GM19240 (cell line): ENCODE results near the gene MAD1L1.

Experiments
- DNase-seq: peaks from one replicate; pipeline ENCODE4 v3.0.0; 2011; ENCODE audit warnings: low spot score; ENCODE audit not compliant: insufficient read length

The MAD1L1 gene

DNA sequence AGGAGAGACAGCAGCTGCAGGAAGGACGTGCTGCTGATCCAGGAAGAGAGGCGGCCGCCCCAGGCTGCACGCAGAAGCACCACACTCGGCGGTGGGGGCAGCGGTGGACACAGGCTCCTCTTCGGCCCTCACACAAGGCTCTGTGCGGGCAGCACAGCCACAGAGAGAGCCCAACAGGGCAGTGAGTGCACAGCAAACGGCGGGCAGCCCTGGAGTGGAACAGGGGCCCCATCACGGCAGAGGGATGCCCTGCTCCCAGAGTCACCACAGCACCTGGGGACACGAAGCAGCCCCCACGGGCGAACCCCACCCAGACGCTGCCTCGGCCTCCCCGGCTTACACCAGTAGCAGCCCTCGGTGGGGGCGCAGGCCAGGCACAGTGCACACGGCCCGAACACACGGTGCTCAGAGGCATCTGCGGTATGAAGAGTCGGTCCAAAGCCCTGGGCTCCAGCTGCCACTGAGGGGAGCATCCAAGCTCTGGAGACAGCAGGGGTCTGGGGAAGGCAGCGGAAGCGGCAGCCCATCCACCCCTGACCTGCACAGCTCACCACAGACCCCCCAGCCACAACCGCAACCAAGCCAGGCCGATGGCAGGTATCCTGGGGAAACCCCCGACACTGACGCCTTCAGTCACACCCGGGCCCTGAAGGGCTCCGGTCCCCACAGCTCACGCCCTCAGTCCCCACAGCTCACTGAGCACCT is 26.1 kb upstream of the MAD1L1 start:
- peak; percentile 90 for DNase-seq

DNA sequence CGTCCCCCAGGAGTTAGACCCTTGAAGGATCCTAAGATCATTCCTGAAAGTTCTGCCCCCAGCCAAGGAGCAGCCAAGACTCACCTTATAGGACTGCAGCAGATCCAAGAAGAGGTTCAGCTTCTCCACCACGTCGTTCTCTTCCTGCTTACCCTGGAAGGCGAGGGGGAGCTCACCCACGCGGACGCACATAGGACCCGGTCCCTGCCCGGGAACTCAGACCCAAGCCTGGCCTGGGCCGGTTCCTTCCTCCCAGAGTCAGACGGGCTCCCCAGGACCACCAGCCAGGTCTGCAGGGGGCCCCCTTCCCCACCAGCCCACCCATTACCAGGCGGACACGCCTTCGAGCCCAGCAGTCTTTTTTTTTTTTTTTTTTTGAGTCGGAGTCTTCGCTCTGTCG is 24.9 kb upstream of the MAD1L1 start:
- DNase-seq = no peak

DNA sequence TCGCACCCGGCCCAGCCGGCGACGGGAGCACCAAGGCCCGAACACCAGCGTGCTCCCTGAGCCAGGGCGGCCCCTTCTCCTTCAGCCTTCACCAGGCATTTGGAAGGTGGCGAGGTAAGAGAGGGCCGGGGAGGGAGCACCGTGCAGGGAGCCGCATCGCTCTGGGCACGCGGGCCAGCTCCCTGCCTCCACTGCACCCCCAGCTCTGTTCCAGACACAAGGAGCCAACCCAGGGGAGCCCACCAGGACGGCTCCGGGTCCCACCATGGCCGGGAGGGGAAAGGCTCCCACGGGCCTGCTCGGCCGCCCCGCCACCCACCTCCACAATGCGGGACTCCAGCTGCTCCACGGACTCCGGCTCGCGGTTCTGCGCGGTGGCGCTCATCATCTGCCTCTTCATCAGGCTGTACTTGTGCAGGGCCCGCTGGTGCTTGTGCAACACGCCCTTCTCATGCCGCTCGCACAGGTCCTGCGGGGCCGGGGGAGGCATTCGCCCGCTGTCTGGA is 24.4 kb upstream of the MAD1L1 start:
- no peak for DNase-seq

DNA sequence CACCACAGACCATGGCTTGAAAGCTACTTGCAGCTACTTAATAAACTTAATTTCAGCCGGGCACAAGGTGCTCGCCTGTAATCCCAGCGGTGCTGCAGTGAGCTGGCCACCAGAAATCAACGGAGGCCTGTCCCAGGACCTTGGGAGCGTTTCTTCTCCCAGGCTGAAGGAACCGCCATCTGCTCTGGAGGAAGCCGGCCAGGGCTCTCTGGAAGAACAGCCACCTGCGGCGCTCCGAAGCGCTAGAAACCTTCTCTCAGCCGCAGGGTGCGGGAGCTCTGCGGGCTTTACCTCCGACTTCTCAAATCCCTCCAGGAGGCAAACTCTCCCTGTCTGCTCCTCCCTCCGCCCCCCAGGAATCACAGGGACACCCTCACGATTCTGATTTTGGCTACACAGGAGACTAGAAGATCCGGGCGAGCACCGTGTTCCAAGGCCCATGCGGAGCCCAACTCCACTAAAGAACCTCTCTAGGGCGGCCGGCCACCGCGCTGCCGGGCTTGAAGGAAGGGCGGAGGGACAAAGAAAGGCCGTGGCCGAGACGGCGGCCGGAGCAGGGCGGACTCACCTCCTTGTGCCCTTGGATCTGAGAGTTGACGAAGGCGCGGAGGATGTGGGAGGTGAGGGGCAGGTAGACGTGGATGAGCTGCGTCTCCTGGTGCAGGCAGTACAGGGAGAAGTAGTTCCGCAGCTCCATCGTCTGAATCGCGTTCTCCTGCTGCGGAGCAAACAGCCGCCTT is 23.7 kb upstream of the MAD1L1 start:
- no peak for DNase-seq

DNA sequence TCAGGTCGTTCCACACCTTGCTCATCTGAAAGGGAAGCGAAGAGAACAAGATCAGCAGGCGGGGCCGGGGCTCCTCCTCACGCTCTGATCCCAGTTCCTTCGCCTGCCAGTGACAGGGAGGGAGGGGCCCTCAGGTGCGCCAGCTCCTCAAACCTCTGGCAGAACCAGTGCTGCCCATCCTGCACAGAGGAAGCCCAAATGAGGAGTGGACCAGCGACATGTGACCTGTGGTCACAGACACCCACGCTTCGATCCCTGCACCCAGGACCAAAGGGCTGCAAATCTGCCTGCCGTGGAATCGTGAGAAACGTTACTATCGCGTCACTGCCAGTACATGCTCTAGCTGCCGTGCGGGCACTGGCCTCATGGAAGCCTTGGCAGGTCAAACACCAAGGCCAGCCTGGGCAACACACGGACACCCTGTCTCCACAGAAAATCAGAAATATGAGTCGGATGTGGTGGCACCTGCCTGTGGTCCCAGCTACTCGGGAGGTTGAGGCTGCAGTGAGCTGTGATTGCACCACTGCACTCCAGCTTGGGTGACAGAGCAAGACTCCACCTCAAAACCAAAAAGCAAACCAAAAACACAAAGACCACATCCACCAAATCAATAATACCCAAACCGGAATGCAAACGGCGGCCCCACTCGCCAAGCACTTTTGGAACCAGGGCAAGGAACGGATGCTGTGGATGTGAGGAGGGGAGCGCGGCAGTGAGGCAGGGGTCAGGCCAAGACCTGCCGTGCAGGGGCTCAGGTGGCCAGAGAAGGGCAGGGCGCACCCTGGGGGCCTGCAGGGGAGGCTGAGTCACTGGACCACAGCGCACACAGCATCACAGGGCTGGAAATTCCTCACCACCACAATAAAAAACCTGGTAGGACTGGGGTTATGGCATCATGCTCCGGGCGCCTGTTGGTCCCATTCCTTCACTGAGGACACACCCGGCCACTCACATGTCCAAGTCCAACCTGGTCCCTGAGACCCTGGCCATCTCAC is 22.7 kb upstream of the MAD1L1 start:
- DNase-seq = no peak

DNA sequence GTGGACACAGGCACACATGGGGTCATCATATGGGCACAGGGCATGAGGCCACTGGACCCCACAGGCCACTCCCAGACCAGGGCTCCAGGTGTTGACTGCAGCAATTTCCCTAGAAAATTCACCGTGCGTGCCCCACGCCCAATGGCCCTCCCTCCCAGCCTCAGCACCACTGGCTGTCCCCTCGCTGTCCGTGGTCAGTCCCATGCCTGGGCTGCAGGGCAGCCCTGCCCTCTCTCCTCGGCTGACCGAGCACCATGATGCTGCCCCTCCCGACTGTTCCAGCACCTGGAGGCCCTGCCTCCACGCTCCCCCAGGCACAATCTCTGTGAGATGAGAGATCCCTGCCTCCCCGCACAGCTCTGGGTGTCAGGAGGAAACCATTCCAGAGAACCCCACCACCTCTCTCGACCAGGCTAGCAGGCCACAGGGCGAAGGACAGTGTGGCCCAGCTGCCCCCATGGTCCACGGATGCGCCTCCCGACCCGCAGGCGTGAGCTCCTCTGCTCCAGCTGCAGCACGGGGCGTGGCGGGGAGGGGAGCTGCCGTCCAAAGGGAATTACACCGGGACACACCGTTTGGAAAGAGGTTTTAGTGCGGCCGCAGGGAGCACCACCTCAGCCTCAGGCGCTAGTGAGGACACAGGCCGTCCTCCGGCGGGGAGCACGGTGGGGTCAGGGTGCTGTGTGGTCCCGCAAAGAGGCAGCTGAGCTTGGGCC is 21.8 kb upstream of the MAD1L1 start:
- DNase-seq = no peak

DNA sequence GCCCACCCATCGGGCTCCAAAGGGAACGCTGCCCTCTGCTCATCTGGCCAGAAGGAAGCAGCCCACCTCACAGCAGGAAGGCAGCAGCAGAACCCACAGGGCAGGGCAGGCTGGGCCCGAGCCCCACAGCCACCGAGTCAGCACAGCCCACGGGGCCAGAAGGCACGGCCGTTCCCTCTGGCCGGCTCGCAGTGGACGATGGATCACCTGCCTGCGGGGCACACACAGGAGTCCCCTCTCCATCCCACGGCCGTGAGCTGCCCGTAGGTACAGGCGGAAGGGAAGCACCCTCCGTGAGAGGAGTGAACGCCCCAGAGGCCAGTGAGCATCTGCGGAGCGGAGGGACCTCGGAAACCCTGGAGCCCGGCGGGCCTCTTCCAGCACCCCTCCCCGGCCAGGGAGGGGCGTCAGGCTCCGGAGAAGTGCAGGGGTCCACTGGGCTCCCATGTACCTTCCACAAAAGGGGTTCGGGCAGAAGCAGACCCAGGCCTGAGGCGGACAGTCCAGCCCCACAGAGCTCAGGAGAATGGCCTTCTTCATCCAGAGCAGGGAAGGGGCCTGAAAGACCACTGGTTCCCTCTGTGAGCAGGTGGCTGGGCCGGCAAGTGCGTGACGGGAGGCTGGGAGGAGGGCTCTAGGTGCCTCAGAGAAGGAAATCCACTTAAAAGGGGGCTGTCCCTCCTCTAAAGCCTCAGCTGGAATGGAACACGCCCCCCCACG is 20.9 kb upstream of the MAD1L1 start:
- no peak for DNase-seq

DNA sequence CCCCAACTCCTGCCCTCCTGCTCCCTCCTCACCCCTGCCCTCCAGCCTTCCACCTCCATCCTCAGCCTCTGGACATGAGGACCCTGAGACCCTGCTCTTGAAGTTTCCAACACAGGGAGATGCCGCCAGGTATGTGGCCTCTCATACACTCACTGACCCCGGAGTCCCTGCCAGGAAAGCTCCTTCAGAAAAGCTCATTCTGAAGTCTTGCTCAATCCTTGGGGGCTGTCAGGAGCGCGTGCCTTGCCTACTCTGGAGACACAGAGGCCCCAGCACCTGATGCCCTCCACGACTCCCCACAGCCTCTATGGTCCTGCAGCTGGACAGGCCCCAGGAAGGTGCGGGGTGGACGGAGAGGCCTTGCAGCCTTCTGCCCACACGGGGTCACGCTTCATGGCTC is 20.3 kb upstream of the MAD1L1 start:
- no peak for DNase-seq

DNA sequence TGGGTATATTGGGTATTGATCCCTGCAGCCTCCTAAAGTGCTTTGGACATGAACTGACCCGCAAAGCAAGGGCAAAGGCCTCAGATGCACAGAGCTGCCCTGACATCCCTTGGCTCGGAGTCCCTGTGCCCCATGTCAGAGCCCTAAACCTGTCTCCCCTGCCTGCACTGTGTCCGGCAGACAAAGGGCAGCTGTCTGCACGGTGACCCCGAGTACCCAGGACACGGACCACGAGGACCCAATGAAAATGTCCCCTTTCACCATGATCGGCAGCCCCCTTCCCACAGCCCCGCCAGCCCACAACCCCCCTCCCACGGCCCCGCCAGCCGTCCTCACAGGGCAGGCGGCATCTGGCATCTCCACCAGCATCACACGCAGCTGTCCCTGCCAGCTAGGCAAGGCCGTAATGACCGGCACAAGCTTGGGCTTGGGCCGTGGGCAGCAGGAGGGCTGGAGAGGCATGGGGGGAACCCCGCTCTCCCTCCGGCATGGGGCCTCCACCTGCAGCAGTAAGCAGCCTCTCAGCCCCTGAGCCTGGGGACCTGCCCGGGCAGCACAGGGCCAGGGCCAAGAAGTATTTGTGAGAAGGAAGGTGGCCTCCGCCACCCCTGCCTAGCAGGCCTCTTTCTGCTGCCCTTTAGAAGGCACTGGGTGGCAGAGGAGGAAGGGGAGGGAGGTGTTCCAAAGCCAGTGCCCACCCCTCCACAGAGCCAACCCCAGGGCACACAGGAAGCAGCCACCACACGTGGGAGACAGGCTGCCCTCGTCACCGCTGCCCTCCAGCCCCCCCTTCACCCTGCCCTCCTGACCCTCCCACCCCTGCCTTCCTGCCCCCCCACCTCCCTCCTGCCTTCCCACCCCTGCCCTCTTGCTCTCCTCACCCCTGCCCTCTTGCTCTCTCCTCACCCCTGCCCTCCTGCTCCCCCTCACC is 19.4 kb upstream of the MAD1L1 start:
- no peak for DNase-seq

DNA sequence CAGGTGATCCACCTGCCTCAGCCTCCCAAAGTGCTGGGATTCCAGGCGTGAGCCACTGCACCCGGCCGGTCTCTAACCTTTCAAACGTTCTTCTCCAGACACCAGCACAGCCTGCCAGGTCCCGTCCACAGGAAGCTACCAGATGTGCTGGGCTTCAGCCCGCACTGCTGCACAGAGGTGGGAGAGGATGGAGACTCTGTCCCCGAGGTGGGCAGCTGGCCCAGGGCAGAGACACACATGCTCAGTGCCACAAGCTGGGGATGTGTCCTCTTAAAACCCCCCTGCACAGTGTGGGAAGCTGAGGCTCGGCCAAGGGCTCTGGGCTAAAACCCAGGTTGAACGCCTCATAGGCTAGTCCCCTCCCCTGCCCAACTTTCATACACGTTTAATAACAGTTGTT is 18.6 kb upstream of the MAD1L1 start:
- no peak for DNase-seq

DNA sequence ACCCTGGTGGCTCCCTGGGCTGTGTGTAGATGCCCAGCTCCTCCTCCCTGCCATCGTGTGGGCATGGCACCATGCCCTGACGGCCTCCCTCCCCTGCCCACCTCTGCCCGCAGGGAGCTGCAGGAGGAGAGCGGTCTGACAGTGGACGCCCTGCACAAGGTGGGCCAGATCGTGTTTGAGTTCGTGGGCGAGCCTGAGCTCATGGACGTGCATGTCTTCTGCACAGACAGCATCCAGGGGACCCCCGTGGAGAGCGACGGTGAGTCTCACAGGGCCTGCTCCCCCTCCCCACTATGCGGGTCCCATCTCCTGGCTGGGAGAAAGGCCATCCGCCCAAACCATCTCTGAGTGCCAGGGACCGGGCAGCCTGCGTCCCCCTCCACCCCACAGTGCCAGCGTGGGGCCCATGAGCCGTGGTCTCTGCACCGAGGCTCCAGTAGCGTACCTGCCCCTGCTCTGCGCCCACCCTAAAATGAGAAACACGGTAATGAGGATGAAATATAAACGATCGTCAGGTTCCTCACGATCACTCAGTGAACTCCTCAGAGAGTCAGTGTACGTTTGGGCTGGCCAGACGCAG is 17.1 kb upstream of the MAD1L1 start:
- DNase-seq = no peak

DNA sequence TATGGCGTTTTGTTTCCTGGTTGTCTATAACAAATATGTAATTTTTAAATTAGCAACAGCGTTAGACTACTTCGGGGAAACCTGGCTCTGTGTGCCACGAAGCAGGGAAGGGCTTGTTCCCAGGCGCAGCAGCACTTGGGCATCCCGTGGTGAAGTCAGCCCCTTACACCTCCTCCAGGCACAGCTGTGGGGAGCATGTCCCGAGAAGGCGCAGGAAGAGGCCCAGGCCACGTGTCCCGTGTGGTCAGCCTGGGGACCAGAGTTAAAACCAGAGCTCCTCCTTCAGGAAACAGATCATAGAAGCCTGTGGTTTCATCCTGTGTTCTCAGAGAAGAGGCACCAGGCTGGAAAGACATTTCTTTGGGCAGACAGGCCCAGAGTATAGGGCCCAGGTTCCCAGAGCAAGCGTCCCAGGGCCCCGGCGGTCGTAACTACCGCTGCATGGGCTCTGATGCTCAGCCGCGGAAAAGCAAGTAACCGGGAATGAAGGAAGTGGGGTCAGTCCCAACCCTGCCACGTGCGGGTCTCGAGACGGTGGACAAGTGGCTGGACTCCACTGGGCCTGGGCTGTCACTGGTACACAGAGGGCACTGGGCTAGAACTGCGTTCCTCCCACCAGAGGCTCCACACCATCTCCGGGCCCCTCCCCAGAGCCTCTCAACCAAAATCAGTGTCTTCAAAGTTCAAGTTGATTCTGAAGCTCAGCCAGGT is 16.4 kb upstream of the MAD1L1 start:
- peak; percentile 41 for DNase-seq

DNA sequence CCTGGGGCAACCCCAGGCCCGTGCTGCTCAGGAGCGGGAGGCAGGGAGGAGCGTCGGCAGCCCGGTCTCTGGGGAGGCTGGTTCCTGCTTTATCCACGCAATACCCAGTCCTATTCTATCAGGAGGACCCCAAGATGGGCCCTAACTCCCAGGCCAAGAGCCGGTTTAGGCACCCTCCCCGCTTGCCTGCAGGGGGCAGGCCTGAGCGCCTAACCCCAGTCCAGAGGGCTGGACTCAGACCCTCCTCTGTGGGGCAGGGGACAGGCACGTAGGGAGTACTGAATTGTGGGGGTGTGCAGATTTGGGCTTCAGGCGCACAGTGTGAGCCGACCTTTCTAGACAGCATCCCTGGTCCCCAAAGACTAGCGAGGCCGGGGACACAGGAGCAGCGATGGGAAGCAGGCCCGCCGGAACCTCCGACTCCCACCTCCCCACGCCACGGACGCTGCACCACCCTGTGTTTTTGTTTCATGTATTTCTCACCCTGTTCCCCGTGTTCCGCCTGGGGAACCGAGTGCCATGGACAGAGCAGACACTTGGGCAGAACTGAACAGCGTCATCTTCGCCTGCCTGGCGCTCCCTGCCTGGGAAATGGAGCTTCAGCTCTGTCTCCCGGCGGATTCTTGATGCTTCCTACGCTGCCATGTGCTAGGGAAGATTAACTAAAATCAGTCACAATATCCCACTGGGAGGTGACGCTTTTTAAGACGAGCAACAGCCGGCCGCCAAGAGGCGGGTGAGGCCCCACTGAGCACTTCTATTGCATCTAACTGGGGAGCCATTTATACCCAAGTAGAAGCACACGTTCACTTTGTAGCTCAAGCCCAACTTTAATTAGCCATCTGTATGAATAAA is 14.6 kb upstream of the MAD1L1 start:
- DNase-seq = no peak

DNA sequence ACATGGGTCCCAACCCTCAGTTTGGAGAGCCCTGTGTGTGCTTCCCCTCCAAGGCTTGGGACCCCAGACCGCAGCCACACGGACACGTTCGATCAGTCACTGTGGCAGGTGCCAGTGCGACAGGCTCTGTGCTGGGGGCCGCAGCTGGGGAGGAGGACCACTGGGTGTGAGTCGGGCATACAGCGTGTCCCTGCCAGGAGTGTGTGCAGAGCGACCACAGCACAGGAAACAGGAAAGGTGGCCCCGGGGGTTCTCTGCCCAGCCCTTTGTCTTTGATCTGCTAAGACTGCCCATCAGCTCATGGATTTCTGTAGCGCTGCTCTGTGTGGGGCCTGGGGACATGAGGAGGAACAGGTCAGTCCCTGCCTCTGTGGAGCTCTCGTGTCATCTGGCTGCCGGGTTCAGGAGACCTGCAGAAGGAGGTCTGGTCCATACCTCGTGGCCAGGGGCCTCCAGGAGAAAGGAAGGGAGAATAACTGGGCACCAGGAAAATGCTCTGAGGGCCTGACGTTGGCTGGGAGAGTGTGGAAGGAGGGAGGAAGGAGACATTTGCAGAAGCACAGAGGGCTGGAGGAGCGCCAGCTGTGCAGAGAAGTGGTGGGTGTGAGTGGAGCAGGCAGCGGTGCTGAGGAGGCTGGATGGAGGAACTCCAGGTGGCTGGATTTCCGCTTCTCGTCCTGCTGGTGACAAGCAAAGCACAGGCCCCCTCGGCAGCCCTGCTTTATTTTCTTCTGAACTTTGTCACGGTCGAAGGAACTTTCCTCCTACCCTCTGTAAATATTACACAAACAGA is 13.3 kb upstream of the MAD1L1 start:
- no peak for DNase-seq

DNA sequence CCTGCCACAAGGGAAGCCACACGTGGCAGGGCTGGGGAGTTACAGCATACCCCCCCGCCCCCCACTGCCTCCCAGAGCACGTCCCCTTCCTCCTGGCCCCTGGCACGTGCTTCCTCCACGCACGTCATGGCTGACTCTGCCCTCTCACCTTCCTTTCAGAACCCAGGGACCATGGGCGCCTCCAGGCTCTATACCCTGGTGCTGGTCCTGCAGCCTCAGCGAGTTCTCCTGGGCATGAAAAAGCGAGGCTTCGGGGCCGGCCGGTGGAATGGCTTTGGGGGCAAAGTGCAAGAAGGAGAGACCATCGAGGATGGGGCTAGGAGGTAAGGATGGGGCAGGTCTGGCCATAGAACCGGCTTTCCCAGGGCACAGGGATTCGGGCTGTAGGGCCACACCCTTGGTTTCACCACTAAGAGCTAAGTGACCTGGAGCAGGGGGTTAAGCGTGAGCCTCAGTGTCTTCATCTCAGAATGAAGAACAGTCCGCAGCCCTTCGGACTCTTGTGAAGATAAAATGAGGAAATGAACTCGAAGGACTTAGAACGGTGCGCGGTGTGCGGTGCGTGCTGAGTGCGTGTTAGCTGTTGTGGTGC is 11.8 kb upstream of the MAD1L1 start:
- no peak for DNase-seq

DNA sequence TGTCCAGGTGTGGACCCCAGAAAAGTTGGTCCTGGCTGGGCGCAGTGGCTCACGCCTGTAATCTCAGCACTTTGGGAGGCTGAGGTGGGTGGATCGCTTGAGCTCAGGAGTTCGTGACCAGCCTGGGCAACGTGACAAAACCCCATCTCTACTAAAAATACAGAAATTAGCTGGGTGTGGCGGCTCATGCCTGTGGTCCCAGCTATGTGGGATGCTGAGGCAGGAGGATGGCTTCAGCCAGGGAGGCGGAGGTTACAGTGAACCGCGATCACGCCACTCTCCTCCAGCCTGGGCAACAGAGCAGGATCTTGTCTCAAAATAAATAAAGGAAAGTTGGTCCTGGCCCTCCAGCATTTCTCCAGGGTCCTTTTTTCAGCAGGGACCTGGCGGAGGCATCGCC is 10.7 kb upstream of the MAD1L1 start:
- DNase-seq = no peak
